Coronary artery (tissue), 2 donors: ENCODE results near the gene RAD50.

Experiments used
- DNase-seq: peaks from one replicate; pipeline ENCODE4 v3.0.0-alpha.2; 2017; ENCODE audit warnings: low spot score
- H3K27ac ChIP-seq, 2 donors: fragments of 200-600 bp; sonication (generic); one replicate each; pipeline ENCODE4 v1.5.1; 2016 to 2019
- H3K4me3 ChIP-seq: fragments of 200-600 bp; sonication (generic); 2 replicates; pipeline ENCODE4 v1.5.1; 2016; ENCODE audit warnings: mild to moderate bottlenecking, moderate library complexity
- CTCF ChIP-seq: fragments of 200-600 bp; sonication (generic); IDR thresholded peaks from one replicate; pipeline ENCODE4 v1.5.1; 2019; ENCODE audit warnings: antibody characterized with exemption

RAD50 gene

DNA sequence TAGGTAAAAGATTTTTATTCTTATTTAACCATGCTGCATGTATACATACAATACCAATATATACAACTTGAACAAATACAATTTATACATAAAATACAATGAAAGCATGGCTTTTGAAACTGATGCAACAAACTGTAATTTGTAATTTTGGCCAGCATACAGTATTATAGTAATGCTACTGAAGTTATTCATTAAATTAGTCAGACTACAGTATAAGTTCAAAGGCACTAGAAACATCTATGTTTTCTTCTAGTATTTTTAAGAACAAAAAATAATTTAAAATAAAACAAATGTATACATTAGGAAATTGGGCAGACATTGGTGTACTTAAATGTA is 135.8 kb downstream of the RAD50 start:
- no peak overlapping the region for H3K27ac ChIP-seq
- TF ChIP-seq CTCF, result no peak
- DNase-seq, result no peak
- H3K4me3 ChIP-seq, result no peak overlapping the region
